ENCODE data around the gene PSME3IP1. TPM values are rescaled to one million over a fixed set of nuclear protein-coding genes. Genes with fewer than 3 reads are reported as not detected.

The PSME3IP1 gene
- total RNA-seq, 1 donor from 2014 or later: 94.4 TPM

- H3K36me3 Mint-ChIP-seq: no peaks in the 10 kb centered on the region
- no peak for DNase-seq (ENCODE audit: extremely low spot score, unreplicated experiment)
- no peak for TF ChIP-seq CTCF (conservative IDR thresholded peaks at IDR 0.05)
- no peaks in the 10 kb centered on the region for H3K27me3 Mint-ChIP-seq
- H3K27ac Mint-ChIP-seq: no peak overlapping the region
- peaks cover 25% of the 10 kb centered on the region for H3K4me1 Mint-ChIP-seq (ENCODE audit: unreplicated experiment)
- H3K4me3 Mint-ChIP-seq: no peak overlapping the region
- no peaks in the 10 kb centered on the region for H3K9me3 Mint-ChIP-seq
Observed at GRCh38 chr16:57108432-57108831, 77.4 kb downstream of the PSME3IP1 start.

GRCh38 chr16:57107321-57107922 is 78.4 kb downstream of the PSME3IP1 start:
- Mint-ChIP-seq H3K36me3 (no peaks in the 10 kb centered on the region), H3K4me1 (ENCODE audit: unreplicated experiment) (peaks cover 30% of the 10 kb centered on the region), H3K27ac (no peak overlapping the region), H3K27me3 (no peaks in the 10 kb centered on the region), H3K9me3 (no peaks in the 10 kb centered on the region), H3K4me3 (no peak overlapping the region)
- no peak for DNase-seq (ENCODE audit: extremely low spot score, unreplicated experiment)
- no peak for TF ChIP-seq CTCF (conservative IDR thresholded peaks at IDR 0.05)

GRCh38 chr16:57106767-57107166 is 79.1 kb downstream of the PSME3IP1 start:
- Mint-ChIP-seq H3K4me1 (ENCODE audit: unreplicated experiment) (peaks cover 30% of the 10 kb centered on the region), H3K9me3 (no peaks in the 10 kb centered on the region), H3K27me3 (no peaks in the 10 kb centered on the region), H3K4me3 (no peak overlapping the region), H3K36me3 (no peaks in the 10 kb centered on the region), H3K27ac (no peak overlapping the region)
- no peak for TF ChIP-seq CTCF (conservative IDR thresholded peaks at IDR 0.05)
- DNase-seq (ENCODE audit: extremely low spot score, unreplicated experiment): no peak

GRCh38 chr16:57105184-57105583 is 80.7 kb downstream of the PSME3IP1 start:
- Mint-ChIP-seq H3K27ac (no peak overlapping the region), H3K36me3 (no peaks in the 10 kb centered on the region), H3K4me3 (no peak overlapping the region), H3K9me3 (no peaks in the 10 kb centered on the region), H3K27me3 (no peaks in the 10 kb centered on the region), H3K4me1 (ENCODE audit: unreplicated experiment) (peaks cover 30% of the 10 kb centered on the region)
- no peak for TF ChIP-seq CTCF (conservative IDR thresholded peaks at IDR 0.05)
- no peak for DNase-seq (ENCODE audit: extremely low spot score, unreplicated experiment)

GRCh38 chr16:57104706-57105105 is 81.1 kb downstream of the PSME3IP1 start:
- Mint-ChIP-seq H3K9me3 (no peaks in the 10 kb centered on the region), H3K27me3 (no peaks in the 10 kb centered on the region), H3K27ac (no peak overlapping the region), H3K4me3 (no peak overlapping the region), H3K36me3 (no peaks in the 10 kb centered on the region), H3K4me1 (ENCODE audit: unreplicated experiment) (peaks cover 30% of the 10 kb centered on the region)
- no peak for TF ChIP-seq CTCF (conservative IDR thresholded peaks at IDR 0.05)
- no peak for DNase-seq (ENCODE audit: extremely low spot score, unreplicated experiment)

Measured in type B pancreatic cell (in vitro differentiated cells).